GM18511 (cell line): ENCODE data around the gene LRRC49.
A peak's percentile ranks its signal among the peaks of the same experiment; 100 is the strongest.
"Not testable (repeated sequence)": the region's sequence is repeated elsewhere in the genome, so short reads cannot be mapped to it uniquely, and the experiment has no call there.

Experiments used
- ATAC-seq: cut with Tn5 transposase; IDR thresholded peaks from one replicate; pipeline ENCODE4 v1.9.1; 2021; ENCODE audit warnings: mild to moderate bottlenecking, moderate library complexity; ENCODE audit not compliant: unreplicated experiment

LRRC49 gene

GRCh38 chr15:70892002-70892911, at the start of gene LRRC49, which contains the start of gene THAP10:
LRRC49 (plus strand) TSS chr15:70892826; CDS start chr15:70892895, 69 bp downstream.
THAP10 (minus strand) TSS chr15:70892433; CDS start chr15:70892272, 161 bp downstream.
- peak; percentile 84 for ATAC-seq

DNA sequence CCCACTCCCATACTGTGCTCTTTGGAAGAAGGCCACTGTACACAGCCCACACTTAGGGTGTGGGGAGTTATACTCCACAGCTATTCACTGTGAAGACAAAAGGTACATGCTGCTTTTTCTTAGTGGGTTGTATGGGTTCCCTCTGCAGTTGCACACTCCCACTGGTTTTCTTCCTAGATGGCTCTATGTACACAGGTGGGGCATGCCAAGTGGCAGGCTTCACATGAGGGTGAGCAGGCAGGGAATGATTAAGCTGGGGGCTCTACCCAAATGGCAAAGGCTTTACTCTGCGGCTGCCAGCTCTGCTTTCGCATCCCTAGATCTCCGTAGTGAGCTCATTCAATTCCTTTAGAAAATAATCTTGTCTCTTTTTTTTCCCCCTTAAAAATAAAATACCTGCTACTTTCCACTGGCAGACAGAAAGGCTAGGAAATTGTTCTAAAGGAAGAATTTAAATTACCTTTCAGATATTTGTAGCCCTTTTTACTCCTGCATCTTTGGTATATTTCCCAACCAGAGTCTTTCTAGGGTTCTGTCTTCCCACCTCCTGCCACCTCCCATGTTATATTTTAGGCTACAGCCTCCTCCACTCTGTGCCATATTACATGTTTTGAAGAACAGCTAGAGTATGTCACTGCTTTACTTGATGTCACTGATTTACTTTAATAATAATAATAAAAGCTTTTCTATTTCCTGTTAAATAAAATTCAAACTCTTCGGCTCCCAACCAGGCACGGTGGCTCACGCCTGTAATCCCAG, 46.8 kb upstream of the LRRC49 start:
- no peak for ATAC-seq

GRCh38 chr15:70851889-70852288, 40.7 kb upstream of the LRRC49 start:
- no peak for ATAC-seq

DNA sequence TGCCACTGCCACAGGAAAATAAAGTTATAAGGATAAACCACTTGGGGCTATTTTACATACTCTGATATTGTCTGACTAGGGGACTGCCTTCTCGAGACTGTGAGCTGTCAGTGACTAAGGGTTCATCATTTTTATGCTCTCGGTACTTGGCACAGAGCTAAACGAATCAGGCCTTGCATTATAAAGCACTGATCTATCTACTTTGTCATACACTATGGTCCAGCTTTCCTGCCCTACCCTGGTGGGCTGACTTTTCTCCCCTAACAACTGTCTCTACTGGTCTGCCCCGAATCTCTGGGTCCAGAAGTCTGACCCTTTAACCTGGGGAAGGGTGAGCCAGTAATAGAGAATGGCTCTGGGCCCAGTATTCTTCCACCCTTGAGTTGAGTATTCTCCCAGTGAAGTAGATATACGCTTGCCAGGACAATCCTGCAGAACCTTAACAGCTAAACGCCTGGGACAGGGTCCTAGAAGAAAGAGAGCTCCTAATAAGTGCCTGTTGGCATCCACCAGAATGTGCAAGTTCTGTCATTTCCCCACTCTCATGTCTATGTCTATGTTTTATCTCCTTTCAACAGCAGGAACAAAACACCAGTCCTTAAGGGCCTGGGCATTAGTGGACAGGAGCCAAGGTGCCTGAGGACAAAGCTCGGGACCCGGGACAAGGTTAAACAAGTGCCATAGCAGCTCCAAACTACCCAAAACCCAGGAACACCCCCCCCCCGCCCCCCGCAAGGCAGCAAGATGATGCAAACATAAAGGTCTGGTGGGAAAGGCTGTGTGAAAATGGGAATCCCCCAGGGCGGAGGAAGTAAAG, 39.9 kb upstream of the LRRC49 start:
- ATAC-seq = no peak

GRCh38 chr15:70853318-70853972, 39.2 kb upstream of the LRRC49 start:
- ATAC-seq = no peak

- ATAC-seq = no peak
Measured at GRCh38 chr15:70853973-70854665, 38.5 kb upstream of the LRRC49 start, which contains the start of gene LARP6. LARP6 (minus strand) TSS chr15:70854157; CDS start chr15:70854088, 69 bp downstream.

DNA sequence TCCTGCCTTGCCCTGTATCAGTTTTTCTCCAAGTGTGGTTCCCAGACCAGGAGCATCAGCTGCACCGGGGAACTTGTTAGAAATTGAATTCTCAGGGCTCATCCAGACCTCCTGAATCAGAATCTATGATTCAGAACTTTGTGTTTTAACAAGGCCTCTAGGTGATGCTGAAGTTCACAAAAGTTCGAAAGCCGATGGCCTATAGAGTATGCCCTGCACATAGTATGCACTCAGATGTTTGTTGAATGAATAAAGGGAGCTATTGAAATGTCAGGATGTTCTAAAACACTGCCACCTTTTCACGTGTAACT, 38.0 kb upstream of the LRRC49 start:
- ATAC-seq = no peak

GRCh38 chr15:70855764-70856163, 36.9 kb upstream of the LRRC49 start:
- ATAC-seq = no peak

DNA sequence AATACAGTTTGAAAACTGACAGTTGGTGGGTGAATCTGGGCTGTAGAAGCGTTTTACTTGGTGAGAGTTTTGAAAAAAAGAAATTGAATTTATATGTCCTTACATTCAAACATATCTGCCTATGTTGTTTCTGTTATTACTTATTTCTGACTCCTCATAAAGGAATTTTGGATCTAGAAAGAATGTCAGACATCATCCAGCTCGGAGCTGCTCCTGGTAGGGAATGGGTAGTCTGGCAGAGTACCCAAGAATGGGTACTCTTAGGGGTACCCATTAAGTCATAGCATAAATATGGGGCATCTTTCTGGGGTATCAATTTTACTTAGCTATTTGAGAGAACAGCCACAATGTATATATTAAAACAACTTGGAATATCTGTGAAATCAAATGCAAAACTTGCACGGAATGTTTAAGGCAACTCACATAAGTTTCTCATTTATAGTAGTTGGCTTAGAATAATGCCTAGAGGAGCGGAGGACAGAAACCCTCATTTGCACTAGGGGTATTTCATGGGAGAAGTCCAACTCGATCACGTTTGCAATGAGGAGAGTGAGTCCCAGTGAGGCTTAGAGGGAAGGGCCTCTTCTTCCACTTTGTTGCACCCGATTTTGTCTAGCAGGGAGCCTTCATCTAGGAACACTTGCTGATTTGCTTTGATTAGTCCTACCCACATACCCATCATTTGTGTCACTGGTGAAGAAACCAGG, 36.3 kb upstream of the LRRC49 start:
- ATAC-seq = no peak

DNA sequence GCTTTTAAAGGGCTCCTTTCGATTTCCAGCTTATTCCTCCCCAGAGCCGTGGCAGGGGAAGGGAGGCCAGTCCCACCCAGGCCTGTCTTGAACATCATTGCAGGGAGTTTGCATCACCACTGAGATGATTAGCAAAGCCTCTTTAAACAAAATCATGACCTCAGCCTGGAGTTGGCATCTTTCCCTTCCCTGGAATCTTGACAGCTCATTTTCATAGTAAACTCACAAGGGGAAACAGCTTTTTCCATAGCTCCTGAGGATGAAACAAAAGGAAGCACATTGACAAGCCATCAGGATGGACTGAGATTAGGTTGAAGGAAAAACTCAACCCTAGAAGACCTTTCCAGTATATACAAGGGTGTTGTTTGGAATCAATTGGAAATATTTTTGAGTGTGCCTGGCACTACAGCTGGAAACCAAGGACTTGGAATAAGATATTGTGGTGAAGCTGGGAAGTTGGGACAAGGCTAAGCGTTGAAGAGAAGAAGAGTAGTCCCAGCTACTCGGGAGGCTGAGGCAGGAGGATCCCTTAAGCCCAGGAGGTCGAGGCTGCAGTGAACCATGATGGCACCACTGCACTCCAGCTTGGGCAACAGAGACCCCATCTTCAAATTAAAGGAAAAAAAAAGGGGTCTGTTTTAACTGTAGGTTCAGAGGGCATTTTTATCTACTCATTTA, 35.6 kb upstream of the LRRC49 start:
- no peak for ATAC-seq

DNA sequence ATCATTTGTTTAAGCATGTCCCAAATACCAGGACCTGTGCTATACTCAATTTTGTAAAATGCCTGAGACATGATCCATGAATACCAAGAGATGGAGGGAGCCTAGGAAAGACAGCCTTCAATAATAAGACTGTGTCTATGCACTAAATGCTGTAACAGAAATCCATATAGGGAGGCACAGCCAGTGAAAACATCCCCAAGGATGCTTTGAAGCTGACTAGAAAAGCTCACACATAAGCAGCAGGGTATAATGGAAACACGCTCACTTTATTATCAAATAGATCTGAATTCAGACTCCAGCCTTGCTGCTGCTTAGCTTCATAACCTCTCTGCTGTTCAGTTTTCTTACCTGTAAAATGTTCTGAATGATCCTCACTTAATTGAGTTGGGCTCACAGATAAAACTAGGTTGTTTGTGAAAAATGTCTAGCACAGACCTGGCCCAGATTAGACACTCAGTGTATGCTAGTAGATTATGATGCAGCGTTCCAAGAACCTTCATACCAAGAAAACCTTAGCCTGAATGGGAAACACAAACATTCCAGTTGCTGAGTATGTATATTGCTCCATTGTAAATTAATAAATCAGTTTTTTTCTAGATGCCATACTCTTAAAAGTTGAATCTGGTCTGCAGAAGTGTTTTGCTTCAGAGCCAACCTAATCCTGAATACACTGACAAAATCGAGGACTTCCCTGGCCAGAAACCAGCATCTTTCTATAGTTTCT, 34.9 kb upstream of the LRRC49 start:
- ATAC-seq = no peak

DNA sequence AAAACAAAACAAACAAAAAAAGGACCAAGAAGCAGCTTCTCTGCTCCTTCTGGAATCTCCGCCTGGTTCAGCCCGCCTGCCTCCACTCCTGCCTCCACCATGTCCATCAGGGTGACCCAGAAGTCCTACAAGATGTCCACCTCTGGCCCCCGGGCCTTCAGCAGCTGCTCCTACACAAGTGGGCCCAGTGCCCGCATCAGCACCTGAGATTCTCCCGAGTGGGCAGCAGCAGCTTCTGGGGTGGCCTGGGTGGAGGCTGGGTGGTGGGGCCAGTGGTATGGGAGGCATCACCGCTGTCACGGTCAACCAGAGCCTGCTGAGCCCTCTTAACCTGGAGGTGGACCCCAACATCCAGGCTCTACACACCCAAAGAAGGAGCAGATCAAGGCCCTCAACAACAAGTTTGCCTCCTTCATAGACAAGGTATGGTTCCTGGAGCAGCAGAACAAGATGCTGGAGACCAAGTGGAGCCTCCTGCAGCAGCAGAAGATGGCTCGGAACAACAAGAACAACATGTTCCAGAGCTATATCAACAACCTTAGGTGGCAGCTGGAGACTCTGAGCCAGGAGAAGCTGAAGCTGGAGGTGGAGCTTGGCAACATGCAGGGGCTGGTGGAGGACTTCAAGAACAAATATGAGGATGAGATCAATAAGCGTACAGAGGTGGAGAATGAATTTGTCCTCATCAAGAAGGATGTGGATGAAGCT, 33.9 kb upstream of the LRRC49 start:
- ATAC-seq = not testable (repeated sequence)

GRCh38 chr15:70859322-70859908, 33.2 kb upstream of the LRRC49 start:
- no peak for ATAC-seq

DNA sequence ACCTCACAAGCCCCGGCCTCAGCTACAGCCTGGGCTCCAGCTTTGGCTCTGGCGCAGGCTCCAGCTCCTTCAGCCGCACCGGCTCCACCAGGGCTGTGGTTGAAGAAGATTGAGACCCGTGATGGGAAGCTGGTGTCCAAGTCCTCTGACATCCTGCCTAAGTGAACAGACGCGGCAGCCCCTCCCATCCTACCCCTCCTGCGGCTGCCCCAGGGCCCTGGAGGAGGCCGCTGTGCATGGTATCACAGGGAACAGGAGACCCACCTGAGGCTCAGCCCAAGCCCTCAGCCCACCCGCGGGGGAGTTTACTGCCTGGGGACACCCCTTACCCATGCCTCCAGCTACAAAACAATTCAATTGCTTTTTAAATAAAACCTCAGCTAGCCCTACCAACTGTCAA, 32.6 kb upstream of the LRRC49 start:
- no peak for ATAC-seq

- ATAC-seq = no peak
Measured at GRCh38 chr15:70863450-70864218, 29.0 kb upstream of the LRRC49 start.

- ATAC-seq = no peak
Measured at GRCh38 chr15:70866982-70867641, 25.5 kb upstream of the LRRC49 start.
